GM19035 (cell line): ENCODE results near the gene ANKS1B.

ENCODE experiments used
- ATAC-seq: cut with Tn5 transposase; IDR thresholded peaks from one replicate; pipeline ENCODE4 v1.9.1; 2021; ENCODE audit not compliant: unreplicated experiment

Gene ANKS1B

GRCh38 chr12:99486277-99486676, 498.5 kb downstream of the ANKS1B start:
- no peak for ATAC-seq

GRCh38 chr12:99479149-99479548, 505.6 kb downstream of the ANKS1B start:
- no peak for ATAC-seq

GRCh38 chr12:99476956-99477355, 507.8 kb downstream of the ANKS1B start:
- ATAC-seq: no peak

DNA sequence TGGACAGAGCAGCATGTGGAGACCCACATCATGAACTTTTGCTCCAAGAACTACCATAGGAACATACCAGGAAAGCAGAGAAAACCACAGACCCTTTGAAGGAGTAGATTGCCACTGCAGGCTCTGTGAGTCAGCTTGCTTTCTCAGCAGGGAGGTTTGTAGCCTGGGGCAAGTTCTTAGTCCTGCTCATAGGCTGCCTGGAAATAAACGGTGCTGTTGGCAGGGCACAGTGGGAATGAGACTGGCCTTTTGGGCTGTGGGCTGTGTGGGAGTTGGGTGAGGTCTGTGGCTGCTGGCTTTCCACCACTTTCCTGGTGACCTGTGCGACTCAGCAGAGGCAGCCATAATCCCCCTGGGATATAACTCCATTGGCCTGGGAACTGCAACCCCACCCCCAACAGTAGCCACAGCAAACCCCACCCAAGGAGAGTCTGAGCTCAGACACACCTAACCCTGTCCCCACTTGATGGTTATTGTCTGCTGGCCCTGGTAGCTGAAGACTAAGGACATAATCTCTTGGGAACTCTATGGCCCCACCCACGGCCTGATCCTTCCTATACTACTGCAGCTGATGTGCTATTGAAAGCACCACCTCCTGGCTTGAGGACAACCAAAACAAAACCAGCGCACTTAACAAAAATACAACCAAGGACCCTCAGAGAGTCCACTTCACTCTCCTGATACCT, 529.2 kb downstream of the ANKS1B start:
- ATAC-seq: peak; percentile 17

- peak; percentile 36 for ATAC-seq
Observed at GRCh38 chr12:99454539-99455172, 530.1 kb downstream of the ANKS1B start.

DNA sequence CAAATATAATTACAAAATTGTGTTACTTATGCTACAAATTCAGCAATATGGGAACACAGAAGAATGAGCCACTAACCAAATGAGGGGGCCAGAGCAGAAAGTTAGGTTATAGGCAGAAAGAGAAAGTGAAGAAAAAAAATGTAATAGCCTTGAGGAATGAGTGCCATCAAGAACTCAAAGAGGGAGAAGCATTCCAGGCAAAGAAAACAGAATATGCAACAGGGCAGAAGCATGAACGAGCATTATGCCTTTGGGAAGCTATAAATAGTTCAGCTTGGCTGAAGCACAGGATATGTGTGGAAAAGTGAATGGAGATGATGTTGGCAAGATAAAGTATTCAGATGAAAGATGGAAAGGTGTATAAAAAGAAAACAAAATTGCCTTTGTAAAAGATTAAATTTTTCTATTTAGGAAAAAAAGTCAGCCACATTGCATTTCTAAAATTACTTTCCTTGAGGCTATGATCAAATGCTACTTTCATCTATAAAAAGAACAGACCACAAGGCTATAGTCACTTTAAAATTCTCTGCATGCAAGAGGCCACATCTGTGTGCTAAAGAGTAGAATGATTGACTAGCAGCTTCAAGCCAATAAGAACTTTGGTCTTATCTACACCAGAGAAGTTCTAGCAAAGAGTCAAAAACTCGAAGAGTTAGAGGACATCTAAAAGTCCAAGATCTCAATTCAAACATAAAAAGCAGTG, 530.7 kb downstream of the ANKS1B start:
- peak; percentile 64 for ATAC-seq

GRCh38 chr12:99450036-99450630, 534.6 kb downstream of the ANKS1B start:
- ATAC-seq: no peak

DNA sequence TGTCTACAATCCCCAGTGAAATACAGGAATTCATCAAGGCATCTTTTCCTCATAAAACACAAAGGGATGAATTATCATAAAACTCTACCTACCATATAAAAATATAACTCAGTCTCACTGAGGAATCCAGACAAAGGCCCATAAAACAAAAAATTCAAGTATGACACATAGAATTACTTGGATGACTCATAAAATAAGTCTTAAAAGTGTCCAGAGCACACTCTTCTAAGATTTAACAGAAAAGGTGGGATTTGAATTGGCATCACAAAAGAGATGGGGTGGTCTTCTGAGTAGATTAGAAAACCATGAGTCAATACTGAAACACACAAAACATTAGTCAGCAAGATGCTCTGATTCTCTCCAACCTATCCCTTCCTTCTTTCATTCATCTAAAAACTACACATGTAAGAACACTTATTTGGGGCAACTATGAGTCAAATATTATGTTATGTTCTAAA, 539.8 kb downstream of the ANKS1B start:
- no peak for ATAC-seq

DNA sequence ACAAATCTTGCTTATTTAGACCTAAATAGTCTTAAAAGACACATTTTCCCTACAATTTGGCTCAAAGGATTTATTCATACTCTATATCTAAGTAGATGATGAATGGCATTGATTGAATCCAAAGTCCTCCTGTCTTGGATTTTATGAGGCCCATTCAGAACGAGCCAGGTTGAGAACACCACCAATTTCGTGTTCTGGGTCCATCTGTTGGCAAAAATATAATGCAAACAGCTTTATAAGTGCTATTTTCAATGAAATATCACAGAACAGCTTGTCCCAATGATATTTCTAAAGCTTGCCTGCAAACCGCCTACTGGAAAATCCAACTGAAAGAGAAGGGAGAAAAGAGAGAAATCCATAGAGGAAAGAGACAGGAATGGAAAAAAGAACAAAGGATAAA, 542.0 kb downstream of the ANKS1B start:
- ATAC-seq: no peak

DNA sequence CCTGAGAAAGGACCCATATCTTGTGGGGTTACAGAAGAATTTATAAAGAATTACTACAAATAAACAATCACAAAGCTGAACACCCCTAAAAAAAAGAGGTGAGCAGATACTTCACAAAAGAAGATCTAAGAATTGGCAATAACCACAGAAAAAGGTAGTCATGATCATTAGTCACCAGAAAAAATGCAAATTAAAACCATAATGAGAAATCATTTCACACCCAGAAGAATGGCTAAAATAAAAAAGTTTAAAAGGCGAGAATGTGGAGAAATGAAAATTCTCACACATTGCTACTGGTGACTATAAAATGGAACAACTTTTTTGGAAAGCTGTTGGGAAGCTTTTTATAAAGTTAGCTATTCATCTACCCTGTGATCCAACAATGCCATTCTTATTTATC, 545.3 kb downstream of the ANKS1B start:
- ATAC-seq: no peak

- peak; percentile 99 for ATAC-seq
Observed at GRCh38 chr12:99436584-99436983, 548.2 kb downstream of the ANKS1B start.

GRCh38 chr12:99435095-99435791, 549.5 kb downstream of the ANKS1B start:
- no peak for ATAC-seq

DNA sequence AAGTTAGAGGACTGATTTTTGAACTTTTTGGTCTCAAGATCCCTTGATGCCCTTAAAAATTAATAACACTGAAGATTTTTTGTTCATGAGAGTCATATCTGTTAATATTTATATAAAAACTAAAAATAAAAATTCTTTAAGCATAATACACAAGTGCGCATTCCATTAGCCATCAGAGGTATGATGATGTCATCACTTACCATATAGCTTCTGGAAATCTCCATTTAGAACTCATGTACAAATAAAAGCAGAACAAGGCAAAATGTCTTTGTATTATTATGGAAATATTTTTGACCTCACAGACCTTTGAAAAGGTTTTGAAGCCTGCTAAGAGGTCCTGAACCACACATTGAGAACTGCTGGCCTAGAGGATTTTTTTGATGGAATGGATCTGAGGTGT, 551.6 kb downstream of the ANKS1B start:
- no peak for ATAC-seq

DNA sequence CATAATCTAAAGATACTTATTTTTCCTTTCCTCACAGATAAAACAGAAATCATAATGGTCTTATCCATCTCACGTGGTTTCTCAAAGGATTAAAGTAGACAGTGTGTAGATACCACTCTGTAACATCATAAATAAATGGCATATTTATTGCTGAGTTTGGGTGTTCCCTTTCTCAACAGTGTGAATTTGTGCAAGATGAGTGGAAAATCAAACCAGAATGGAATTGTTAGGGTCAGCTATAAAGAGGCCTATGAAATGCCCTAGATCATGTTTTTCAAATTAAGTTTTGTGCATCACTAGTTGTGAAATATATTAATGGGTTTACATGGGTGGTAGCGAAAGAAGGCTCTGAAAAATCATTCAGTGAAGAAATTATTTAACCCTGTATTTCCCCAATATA, 553.5 kb downstream of the ANKS1B start:
- no peak for ATAC-seq

DNA sequence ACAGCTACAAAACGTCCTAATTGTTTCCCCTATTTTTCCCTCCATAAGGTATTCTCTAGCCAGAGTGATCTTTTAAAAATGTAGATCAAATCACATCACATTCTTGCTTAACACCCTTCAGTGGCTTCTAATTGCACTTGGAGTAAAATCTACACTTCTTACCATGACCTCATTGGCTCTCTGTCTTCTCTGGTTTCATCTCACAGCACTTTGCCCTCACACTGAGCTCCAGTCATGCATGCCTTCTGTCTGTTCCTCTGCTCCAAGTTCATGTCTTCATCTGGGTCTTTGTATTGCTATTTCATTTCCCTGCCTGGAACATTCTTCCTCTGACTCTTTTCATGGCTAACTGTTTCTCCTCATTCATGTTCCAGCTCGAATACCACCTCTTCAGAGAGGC, 557.6 kb downstream of the ANKS1B start:
- no peak for ATAC-seq

DNA sequence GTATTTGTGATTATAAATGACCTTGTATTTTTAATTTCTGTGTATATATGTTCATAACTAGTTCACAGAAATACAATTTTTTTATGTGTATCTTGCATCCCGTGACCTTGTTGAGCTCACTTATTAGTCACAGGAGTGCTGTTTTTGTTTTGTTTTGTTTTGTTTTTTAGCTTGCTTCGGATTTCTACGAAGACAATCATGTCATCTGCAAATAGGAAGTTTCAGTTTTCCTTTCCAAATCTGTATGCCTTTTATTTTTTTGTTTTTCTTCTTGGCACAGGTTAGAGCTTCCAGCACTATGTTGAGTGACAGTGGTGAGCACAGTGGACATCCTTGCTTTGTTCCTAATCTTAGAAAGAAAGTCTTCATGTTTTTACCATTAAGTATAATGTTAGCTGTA, 566.4 kb downstream of the ANKS1B start:
- ATAC-seq: peak; percentile 64

- ATAC-seq: no peak
Observed at GRCh38 chr12:99413751-99414150, 571.0 kb downstream of the ANKS1B start.

DNA sequence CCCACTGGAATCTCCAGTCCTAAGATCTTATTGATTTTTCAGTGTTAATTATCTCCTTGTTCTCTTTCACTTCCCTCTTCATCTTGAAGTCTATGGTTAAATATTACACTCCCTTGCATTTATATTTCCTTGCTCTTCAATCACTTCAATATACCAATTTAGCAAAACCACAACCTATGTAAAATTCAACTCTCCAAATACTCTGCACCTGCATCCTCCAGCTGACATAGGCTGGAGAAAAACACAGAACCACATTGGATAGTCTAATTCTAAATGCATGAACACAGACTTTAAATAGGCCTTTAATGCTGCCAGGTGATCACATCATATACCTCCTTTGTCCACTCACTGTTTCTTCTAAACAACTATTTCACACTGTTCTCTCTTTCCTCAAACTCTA, 591.0 kb downstream of the ANKS1B start:
- ATAC-seq: no peak

- no peak for ATAC-seq
Observed at GRCh38 chr12:99392091-99392850, 592.5 kb downstream of the ANKS1B start.

DNA sequence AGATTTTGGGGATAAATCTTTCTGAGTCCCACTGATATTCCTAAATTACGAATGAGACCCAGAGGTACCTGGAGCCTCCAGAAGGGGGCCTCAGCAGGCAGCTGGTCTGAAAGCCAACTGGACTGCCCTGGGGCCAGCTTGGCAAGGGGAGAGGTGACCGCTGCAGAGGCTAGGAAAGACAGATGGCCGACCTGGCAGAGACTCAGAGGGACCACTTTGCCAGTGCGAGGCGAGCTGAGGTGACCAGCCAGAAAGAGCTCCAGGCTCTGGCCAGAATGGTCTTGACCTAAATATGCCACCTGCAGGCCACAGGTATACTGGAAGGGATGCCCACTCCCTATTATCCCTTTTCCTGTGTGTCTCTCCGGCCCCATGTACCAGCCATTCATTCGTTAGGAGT, 594.0 kb downstream of the ANKS1B start:
- ATAC-seq: peak; percentile 46
